ENCODE data around the gene OOSP1. TPM values are rescaled to one million over a fixed set of nuclear protein-coding genes. Genes with fewer than 3 reads are reported as not detected.
A peak's percentile ranks its signal among the peaks of the same experiment; 100 is the strongest.

Gene OOSP1
- total and polyA plus RNA-seq, 2 of the 8 experiments (the other 6 are each of a cell fraction or from before 2014, with no cell fraction given), result not detected

GRCh38 chr11:59943997-59944714 lies 5.9 kb downstream of the OOSP1 start:
- no peak overlapping the region for H2BK5ac ChIP-seq (ENCODE audit: low read depth, low read length)
- peak in 1 of 2 experiments; percentile 5 for DNase-seq (ENCODE audit: low read depth in 1 of 2, low spot score in 2 of 2)
- no peak for FAIRE-seq

More at GRCh38 chr11:59943997-59944714, 5.9 kb downstream of the OOSP1 start:
- Histone ChIP-seq H3K79me1 (ENCODE audit: low read depth, low read length) (no peaks in the 10 kb centered on the region), H2BK12ac (ENCODE audit: low read depth, low read length) (no peak overlapping the region), H2AK5ac (ENCODE audit: low read depth, low read length) (no peak overlapping the region), H3K9me3 (ENCODE audit: insufficient read depth in 2 of 2, low read depth in 1 of 2, low read length in 1 of 2) (no peaks in the 10 kb centered on the region), H3K18ac (ENCODE audit: extremely low read depth, low read length) (no peak overlapping the region), H2BK20ac (ENCODE audit: low read length) (no peak overlapping the region), H2BK120ac (replicated peaks; ENCODE audit: low read depth, low read length) (no peak overlapping the region), H3K23ac (ENCODE audit: insufficient read length) (no peak overlapping the region), H2BK15ac (ENCODE audit: low read length) (no peak overlapping the region), H3K36me3 (ENCODE audit: control insufficient read depth in 2 of 4, insufficient read depth in 4 of 4, low read length in 3 of 4) (no peaks in the 10 kb centered on the region), H3K14ac (ENCODE audit: insufficient read length) (no peak overlapping the region), H3K4ac (replicated peaks; ENCODE audit: insufficient read length, low read depth, low read length) (no peak overlapping the region), H3K4me2 (ENCODE audit: insufficient read depth in 1 of 2, low read depth in 2 of 2, low read length in 2 of 2) (no peak overlapping the region), H3K79me2 (ENCODE audit: control insufficient read depth in 1 of 2, insufficient read depth in 2 of 2, low read length in 2 of 2) (no peaks in the 10 kb centered on the region), H3K9ac (replicated peaks in 1 of 4; ENCODE audit: extremely low read depth in 1 of 4, low read depth in 3 of 4, low read length in 3 of 4) (no peak overlapping the region), H4K20me1 (replicated peaks in 1 of 2; ENCODE audit: control insufficient read depth in 1 of 2, insufficient read depth in 2 of 2, low read length in 2 of 2) (no peaks in the 10 kb centered on the region), H4K5ac (ENCODE audit: insufficient read length, low read depth, low read length) (no peak overlapping the region), H3K23me2 (ENCODE audit: low read depth, low read length) (no peaks in the 10 kb centered on the region), H3K56ac (replicated peaks; ENCODE audit: insufficient read length, low read depth, low read length) (no peak overlapping the region), H2AFZ (ENCODE audit: low read length) (no peak overlapping the region), H3K27ac (ENCODE audit: low read depth, low read length) (no peak overlapping the region), H4K8ac (ENCODE audit: extremely low read depth, insufficient read depth, low read length) (no peak overlapping the region), H3K4me3 (ENCODE audit: extremely low read depth in 1 of 4, insufficient read depth in 2 of 4, low read depth in 3 of 4, low read length in 4 of 4) (no peak overlapping the region), H4K91ac (replicated peaks; ENCODE audit: insufficient read length, low read length) (no peak overlapping the region), H3K27me3 (replicated peaks in 1 of 4; ENCODE audit: control insufficient read depth in 3 of 4, extremely low read depth in 1 of 4, insufficient read depth in 3 of 4, low read length in 3 of 4) (no peaks in the 10 kb centered on the region), H3K4me1 (replicated peaks in 1 of 4; ENCODE audit: control insufficient read depth in 3 of 4, insufficient read depth in 4 of 4, low read length in 3 of 4) (no peaks in the 10 kb centered on the region)
- TF ChIP-seq TEAD4 (IDR thresholded peaks at IDR 0.05; ENCODE audit: low read depth, low read length), result peak; percentile 32; the same call in 1 of the 2 replicates
- TF ChIP-seq SIX5 (IDR thresholded peaks at IDR 0.05; ENCODE audit: low read depth, low read length), result no peak
- POLR2A ChIA-PET (ENCODE audit: partially characterized antibody), result no interaction called here
- CTCF ChIA-PET (ENCODE audit: partially characterized antibody), result interaction anchor here (0.6 kb wide), 1 partner anchor 14 kb away, joined by 4 read pairs; no protein-coding TSS in a partner anchor
- WGBS, 2 experiments (ENCODE audit: extremely low coverage in 1 of 2, insufficient coverage in 1 of 2, insufficient read length in 1 of 2, insufficient replicate concordance in 2 of 2, low coverage in 1 of 2, low lambda C conversion rate in 2 of 2, missing lambda C conversion rate in 1 of 2), result 89 to 100% methylated on average over 1 to 2 of the region's 3 CpGs

Data from H1 (cell line).